Measurements from ENCODE around the gene FIGN. TPM values are rescaled to one million over a fixed set of nuclear protein-coding genes. Genes with fewer than 3 reads are reported as not detected.

The FIGN gene
- total and polyA plus RNA-seq, 2 of the 13 experiments (the other 11 are each of a cell fraction or from before 2014, with no cell fraction given), result 6.6 to 6.7 TPM

- no peak overlapping the region for H3K9ac ChIP-seq (ENCODE audit: insufficient read depth, low read depth, low read length)
- H3K27ac ChIP-seq (ENCODE audit: extremely low read length, insufficient read depth, low read length), result no peak overlapping the region
- DNase-seq (ENCODE audit: low spot score), result no peak
- intact Hi-C loops (cut with micrococcal nuclease; ENCODE audit: unreplicated experiment), result no loop called here
- no peaks in the 10 kb centered on the region for H3K27me3 ChIP-seq (ENCODE audit: control insufficient read depth in 1 of 2, insufficient read depth in 2 of 2, low read length in 2 of 2)
- H2AFZ ChIP-seq (ENCODE audit: low read length), result no peak overlapping the region
- no peaks in the 10 kb centered on the region for H4K20me1 ChIP-seq (ENCODE audit: insufficient read depth, low read length)
- no peaks in the 10 kb centered on the region for H3K9me3 ChIP-seq (ENCODE audit: low read length)
- no peak for FAIRE-seq
- no TSS peak for BruUV-seq (replicated peaks)
- no peaks in the 10 kb centered on the region for H3K4me1 ChIP-seq (ENCODE audit: insufficient read depth, low read length)
- in situ Hi-C loops (cut with HindIII; ENCODE audit: extremely low pct_ligation_motif_present, low pct_unique_long_range_greater_than_20kb), result no loop called here
- POLR2A ChIA-PET, result no interaction called here
- 88% methylated on average over 2 of the region's 2 CpGs for WGBS (ENCODE audit: low lambda C conversion rate)
- H3K4me3 ChIP-seq (replicated peaks in 1 of 3; ENCODE audit: insufficient read depth in 1 of 3, low read depth in 2 of 3, low read length in 3 of 3), result no peak overlapping the region
- H3K4me2 ChIP-seq (ENCODE audit: low read depth, low read length), result no peak overlapping the region
- no peak for ATAC-seq
- TF ChIP-seq TFAP4 (IDR thresholded peaks at IDR 0.05; ENCODE audit: borderline replicate concordance, low read depth) (no peak), NKX3-1 (CRISPR knock-in tag; IDR thresholded peaks at IDR 0.05) (no peak), ZFY (CRISPR knock-in tag; IDR thresholded peaks at IDR 0.05) (no peak), ELK4 (CRISPR knock-in tag; IDR thresholded peaks at IDR 0.05; ENCODE audit: borderline replicate concordance) (no peak), UBTF (CRISPR knock-in tag; IDR thresholded peaks at IDR 0.05) (no peak), PAX8 (CRISPR knock-in tag; IDR thresholded peaks at IDR 0.05; ENCODE audit: borderline replicate concordance) (no peak), JDP2 (CRISPR knock-in tag; IDR thresholded peaks at IDR 0.05; ENCODE audit: borderline replicate concordance) (no peak), ZNF615 (CRISPR knock-in tag; IDR thresholded peaks at IDR 0.05; ENCODE audit: borderline replicate concordance) (no peak), ZNF20 (CRISPR knock-in tag; IDR thresholded peaks at IDR 0.05) (no peak), SNAPC5 (CRISPR knock-in tag; IDR thresholded peaks at IDR 0.05; ENCODE audit: borderline replicate concordance) (no peak), ZNF703 (CRISPR knock-in tag; IDR thresholded peaks at IDR 0.05; ENCODE audit: borderline replicate concordance) (no peak), MAFG (CRISPR knock-in tag; IDR thresholded peaks at IDR 0.05) (no peak), IRF1 (CRISPR knock-in tag; IDR thresholded peaks at IDR 0.05; ENCODE audit: low read depth) (no peak), MYNN (CRISPR knock-in tag; IDR thresholded peaks at IDR 0.05; ENCODE audit: low read depth) (no peak), ZNF12 (CRISPR knock-in tag; IDR thresholded peaks at IDR 0.05) (no peak), ZNF512 (CRISPR knock-in tag; IDR thresholded peaks at IDR 0.05) (no peak), CREBL2 (CRISPR knock-in tag; IDR thresholded peaks at IDR 0.05; ENCODE audit: borderline replicate concordance) (no peak)
- H3K36me3 ChIP-seq (replicated peaks in 1 of 2; ENCODE audit: control insufficient read depth in 1 of 2, insufficient read depth in 2 of 2, low read length in 2 of 2), result peaks cover 9 to 10% of the 10 kb centered on the region in 2 experiments; a peak in 4 of 5 replicates
- CTCF ChIA-PET (ENCODE audit: low intra/inter-chr PET ratio, low total read pairs), result no interaction called here
- no peaks in the 10 kb centered on the region for H3K79me2 ChIP-seq (ENCODE audit: insufficient read depth, low read length)
Measured at GRCh38 chr2:163605779-163606178, 130.0 kb downstream of the FIGN start.

Data from HepG2 (cell line).